GM19351 (cell line): Measurements from ENCODE around the gene WIPF1.

ENCODE experiments used
- ATAC-seq: cut with Tn5 transposase; IDR thresholded peaks from one replicate; pipeline ENCODE4 v1.9.1; 2021; ENCODE audit warnings: mild to moderate bottlenecking, moderate library complexity; ENCODE audit not compliant: unreplicated experiment

WIPF1 gene

GRCh38 chr2:174621323-174621722 is 23.7 kb upstream of the WIPF1 start:
- no peak for ATAC-seq

GRCh38 chr2:174618179-174618578 is 20.6 kb upstream of the WIPF1 start:
- ATAC-seq = no peak

DNA sequence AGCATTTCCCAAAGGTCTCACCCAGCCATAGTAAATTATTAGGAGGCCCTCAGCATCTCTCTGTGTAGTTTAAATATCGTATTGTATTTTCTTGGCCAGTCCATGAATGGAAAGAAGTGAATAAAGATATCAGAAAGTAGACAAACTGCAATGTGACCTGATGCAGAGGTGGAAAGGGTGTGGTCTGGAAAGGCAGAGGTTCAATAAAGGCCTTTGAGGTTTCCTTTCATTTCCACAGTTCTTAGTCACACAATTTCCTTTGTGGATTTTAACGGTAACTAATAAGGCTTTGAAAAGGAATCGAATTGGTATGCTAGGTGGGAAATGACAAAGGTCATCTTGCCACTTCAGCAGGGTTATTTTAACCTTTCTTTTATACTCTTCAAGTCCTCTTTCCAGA is 20.1 kb upstream of the WIPF1 start:
- no peak for ATAC-seq

GRCh38 chr2:174617120-174617519 is 19.5 kb upstream of the WIPF1 start:
- ATAC-seq = no peak

DNA sequence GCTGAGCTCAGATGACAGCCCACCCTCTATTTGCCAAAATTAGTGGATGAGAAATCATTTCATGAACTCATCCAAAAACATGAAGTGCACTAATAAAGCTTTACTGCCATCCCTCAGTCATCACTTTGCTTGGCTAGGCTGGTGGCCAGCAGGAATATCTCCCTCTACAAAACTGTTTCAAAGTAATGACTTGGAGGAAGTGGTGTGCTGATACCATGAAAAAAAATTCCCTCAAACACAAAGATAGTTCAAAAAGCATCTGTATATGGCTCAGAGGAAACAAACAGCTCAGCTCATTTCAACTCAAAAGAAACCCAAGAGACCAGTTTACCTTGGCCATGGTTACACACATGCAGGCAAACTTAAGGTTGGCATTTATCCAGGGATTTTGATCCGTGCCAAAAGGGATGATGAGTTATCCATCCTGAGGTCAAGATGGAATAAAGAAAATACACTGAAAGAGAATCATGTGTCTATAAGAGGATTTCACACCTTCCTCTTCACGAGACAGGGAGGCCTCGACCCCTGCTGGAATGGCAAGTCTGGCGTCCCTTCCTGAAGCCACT is 18.4 kb upstream of the WIPF1 start:
- no peak for ATAC-seq

DNA sequence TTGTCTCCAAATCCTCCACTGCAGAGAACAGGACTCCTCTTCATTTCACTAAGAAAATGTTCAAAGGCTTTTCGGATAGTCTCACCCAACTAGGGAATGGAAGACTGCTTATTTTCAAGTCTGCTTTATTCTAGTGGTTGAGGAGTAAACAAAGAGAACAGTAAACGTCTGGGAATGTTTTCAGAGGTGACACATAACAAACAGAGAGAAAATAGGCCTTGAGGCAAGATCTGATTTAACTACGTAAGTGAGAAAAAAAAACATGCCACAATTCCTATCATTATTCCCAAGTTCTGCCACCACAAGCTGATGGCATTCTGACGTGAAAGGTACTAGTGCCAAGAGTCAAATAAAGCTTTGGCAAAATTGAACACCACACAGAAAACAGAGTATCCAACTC is 16.7 kb upstream of the WIPF1 start:
- ATAC-seq = no peak

- no peak for ATAC-seq
Observed at GRCh38 chr2:174613531-174613930, 15.9 kb upstream of the WIPF1 start.

- ATAC-seq = no peak
Observed at GRCh38 chr2:174612970-174613369, 15.4 kb upstream of the WIPF1 start.

DNA sequence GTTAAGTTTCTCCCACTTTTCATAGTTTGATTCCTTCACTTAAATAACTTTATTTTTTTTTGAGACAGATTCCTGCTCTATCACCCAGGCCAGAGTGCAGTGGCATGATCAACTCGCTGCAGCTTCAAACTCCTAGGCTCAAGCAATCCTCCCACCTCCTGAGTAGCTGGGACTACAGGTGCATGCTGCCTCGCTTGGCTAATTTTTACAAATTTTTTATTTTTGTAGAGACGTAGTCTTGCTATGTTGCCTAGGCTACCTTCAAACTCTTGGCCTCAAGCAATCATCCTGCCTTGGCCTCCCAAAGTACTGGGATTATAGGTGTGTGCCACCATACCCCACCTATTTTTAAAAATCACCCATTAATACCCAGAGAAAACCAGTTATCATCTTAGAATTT is 14.2 kb upstream of the WIPF1 start:
- ATAC-seq = no peak

DNA sequence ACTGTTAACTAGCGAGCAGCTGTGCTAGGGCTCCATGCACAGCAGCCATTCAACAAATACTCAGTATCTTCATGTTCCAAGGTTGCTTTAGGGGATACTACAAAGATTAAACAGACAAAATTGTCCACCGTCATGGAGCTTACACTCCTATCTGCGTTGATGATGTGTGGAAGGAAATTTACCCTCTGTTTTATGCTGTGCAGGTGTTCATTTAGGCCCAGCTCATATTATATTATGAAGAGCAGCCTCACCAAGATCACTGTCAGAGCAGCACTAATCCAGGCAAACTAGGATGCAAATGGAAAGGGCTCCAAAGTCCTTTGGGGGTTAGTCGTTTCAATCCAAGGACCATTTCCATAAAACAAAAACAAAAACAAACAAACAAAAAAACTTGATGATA is 13.4 kb upstream of the WIPF1 start:
- ATAC-seq = peak; percentile 4

- ATAC-seq = peak; percentile 33
Observed at GRCh38 chr2:174610243-174610995, 12.8 kb upstream of the WIPF1 start.

- ATAC-seq = no peak
Observed at GRCh38 chr2:174609261-174609660, 11.7 kb upstream of the WIPF1 start.

GRCh38 chr2:174608866-174609214 is 11.2 kb upstream of the WIPF1 start:
- ATAC-seq = peak; percentile 40

GRCh38 chr2:174607989-174608865 is 10.6 kb upstream of the WIPF1 start:
- ATAC-seq = peak; percentile 60

DNA sequence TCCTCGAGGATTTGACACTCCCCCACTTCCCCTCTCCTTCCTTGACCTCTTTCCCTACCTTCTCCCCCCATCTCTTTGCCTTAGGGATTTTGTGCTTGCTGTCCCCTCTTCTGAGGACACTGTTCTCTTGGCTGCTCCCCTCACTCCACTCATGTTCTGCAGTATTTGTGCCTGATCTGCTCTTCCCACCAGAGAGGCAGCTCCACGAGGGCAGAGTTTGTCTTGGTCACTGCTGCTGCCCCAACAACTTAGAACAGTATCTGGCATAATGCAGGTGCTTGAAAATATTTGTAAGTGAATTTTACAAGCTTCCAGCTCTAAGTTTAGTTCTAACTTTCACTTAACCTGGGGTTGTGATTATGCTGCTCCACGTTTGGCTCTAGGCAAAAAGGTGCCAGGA is 10.0 kb upstream of the WIPF1 start:
- ATAC-seq = no peak

GRCh38 chr2:174606336-174606735 is 8.7 kb upstream of the WIPF1 start:
- peak; percentile 37 for ATAC-seq

DNA sequence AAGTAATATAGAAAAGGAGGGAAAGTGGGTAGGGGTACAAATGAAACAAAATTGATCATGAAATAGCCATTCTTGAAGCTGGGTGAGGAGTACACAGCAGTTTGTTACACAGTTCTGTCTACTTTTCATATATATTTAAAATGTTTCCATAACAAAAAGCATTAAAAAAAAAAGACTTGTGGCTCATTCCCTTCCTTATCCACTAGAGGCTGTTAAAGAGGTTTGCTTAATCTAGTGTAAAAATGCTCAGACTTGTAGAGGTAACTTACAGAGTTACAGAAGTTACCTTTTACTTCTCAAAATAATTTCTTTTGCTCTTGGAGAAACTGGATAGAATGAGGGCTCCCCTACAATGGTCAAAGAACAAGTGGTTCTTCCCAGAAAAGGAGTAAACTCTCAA is 8.1 kb upstream of the WIPF1 start:
- no peak for ATAC-seq

- peak; percentile 44 for ATAC-seq
Observed at GRCh38 chr2:174603280-174603679, 5.7 kb upstream of the WIPF1 start.

DNA sequence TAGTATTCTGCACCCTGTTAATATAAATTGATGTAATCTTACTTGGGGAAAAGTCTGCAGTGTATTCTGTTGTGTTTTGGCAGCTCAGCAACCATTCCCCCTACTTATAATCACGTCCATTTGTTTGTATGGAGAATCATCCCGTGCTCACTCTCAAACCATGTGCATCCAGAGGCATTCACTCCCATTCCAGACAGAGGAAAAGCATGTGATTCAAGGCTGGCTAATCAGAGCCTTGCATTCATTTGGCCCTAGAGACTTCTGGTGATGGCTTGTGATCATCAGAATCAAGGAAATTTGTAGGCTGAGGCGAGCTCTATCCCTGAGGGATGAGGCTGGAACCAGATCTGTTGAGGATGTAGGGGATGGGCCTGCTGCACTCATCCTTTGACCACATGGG is 5.1 kb upstream of the WIPF1 start:
- ATAC-seq = no peak

DNA sequence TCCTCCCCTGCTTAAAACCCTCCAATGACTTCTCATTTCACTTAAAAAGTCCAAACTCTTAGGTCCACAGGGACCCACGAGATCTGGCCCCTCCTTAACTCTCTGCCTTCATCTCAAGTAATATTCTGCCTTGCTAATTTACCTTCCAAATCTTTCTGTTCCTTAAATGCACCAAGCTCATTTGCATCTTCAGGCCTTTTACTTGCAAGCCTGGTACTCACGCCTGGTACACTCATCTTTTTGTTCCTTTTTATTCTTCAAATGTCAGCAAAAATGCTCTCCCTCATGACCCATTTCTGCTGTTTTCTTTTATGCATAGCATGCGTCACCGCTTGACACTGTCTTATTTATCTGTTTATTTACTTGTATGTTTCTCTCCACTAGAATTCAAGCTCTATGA is 2.7 kb upstream of the WIPF1 start:
- no peak for ATAC-seq

DNA sequence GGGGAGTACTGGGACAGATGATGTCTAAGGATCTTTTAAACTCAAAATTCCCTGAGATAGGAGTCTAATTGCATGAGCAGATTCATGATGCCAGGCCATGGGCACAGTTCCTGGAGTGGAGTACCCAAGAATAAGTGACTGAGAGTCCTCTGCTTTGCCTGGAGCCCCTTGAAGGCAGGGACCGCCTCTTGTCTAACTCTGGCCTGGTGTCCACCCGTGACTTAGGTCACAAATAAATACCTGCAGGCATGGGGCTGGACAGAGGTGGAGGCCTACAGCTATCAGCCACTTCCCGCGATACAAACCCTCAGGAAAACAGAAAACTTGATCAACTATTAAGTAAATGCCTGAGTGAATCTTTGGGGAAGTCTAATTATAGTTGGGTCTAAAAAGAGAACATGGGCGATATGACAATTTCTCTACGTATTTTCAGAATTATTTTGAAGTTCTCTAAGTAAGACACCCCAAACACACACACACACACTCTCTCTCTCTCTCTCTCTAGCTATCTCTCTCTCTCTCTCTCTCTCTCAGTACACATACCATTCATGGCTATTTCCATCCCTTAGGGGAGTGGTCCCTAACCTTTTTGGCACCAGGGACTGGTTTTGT is 1.8 kb upstream of the WIPF1 start:
- ATAC-seq = no peak

GRCh38 chr2:174597009-174597344 is 627 bp downstream of the WIPF1 start:
- no peak for ATAC-seq
